HG02763 (cell line): ENCODE results near the gene COA8.
A peak's percentile ranks its signal among the peaks of the same experiment; 100 is the strongest.

Source experiments
- ATAC-seq: cut with Tn5 transposase; IDR thresholded peaks from one replicate; pipeline ENCODE4 v1.9.1; 2021; ENCODE audit warnings: mild to moderate bottlenecking, moderate library complexity; ENCODE audit not compliant: unreplicated experiment

COA8 gene, protein sequence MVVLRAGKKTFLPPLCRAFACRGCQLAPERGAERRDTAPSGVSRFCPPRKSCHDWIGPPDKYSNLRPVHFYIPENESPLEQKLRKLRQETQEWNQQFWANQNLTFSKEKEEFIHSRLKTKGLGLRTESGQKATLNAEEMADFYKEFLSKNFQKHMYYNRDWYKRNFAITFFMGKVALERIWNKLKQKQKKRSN

DNA sequence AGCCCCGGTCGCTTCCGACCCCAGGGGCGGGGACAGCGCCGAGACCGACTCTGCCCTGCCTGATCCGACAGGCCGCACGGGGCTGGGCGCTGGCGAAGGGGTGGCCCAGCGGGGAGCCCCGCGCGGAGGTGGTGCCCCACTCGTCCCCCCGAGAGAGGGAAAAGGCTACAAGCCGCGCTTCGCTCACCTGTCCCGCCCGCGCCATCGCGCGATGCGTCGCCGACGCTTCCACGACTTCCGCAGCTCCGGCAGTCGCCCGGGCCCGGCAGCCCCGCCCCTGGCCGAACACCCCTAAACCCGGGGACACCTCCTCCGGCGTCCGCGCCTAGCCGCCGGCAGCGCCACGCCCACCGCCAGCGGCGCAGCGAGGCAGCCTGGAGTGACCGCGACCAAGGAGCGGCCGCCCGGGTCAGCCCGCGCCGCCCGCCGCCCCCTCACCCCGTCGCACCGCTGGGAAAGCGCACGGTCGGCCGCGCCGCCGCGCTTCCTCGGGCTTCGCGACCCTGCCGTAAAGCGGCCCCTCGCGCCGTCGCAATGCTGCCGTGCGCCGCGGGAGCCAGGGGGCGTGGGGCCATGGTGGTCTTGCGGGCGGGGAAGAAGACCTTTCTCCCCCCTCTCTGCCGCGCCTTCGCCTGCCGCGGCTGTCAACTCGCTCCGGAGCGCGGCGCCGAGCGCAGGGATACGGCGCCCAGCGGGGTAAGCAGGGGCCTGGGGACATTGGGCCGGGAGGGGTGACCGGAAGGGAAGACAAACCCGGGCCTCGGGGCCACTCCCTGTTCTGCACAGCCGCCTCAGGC is at the start of gene COA8, which contains the start of gene BAG5:
Gene COA8 (plus strand): TSS at position 532 of the 797 bp plus-strand sequence. CDS start 42 bp downstream, at position 574.
Gene BAG5 (minus strand): TSS at position 229 of the 797 bp plus-strand sequence. CDS start 1,493 bp downstream, outside the sequence.
- peak; percentile 73 for ATAC-seq

DNA sequence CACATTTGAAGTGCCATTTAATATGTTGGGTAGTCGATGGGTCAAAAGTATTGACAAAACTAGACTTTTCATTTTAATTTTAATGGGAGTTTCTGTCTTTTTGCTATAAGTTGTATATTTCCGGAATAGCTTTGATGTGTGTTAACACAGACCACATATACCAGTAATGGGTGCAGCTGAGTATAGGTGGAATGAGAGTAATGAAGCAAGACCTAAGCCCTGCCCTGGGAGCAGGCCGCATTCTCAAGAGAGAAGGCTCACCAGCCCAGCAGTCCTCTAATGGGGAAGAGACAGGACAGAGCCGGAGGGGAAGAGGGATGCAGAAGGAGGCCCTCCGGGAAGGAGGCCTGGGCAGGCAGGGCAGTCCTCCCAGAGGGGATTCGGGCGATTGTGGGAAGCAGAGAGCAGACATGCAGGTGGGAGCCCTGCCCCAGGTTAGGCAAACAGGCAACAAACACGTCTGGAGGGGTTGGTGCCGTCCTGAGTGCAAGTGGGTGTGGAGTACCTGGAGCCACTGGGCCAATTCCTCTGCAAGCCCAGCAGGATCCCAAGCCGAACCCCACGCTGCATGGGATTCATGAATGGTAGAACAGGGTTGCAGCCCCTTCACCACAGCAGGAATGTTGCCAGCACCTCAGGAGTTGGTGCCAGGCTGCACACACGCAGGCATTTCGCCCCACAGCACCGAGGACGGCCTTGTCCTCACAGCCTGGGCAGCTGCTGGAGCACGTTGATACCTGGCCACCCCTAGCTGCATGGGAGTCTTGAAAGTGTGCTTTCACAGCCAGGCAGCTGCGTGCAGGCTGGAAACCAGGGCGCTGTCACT is 48.0 kb upstream of the COA8 start:
- ATAC-seq = no peak

DNA sequence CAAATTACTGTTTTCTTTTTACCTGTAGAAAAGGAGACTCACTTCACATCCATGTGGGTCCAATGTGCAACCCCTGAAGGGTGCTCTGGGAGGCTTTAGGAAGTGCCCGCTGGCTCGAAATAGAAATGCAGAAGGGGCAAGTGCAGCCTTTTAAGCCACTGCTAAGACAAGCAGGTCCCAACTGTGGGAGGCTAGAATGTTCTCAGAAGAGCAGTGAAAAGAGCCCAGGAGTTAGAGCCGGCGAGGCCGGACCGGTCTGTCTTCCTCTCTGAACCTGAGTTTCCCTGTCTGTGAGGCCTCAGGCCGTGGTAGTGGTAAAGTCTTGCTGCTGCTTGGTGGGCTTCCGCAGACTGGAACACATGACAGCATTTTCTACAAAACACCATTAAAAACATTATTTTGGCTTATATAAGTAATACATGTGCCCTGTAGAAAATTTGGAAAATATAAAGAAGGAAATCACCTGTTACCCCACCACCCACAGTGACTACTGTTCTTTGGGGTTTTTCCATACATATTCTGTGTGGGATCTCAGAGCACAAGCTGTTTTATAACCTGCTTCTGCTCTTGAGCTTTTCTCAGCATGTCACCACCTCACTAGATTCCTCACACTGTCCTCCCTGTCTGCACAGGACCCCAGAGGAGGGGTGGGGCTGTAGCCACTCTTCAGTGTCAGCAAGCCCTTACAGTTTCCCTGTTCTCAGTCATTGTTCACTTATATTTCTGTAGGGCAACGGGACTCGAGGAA is 46.2 kb upstream of the COA8 start:
- no peak for ATAC-seq

DNA sequence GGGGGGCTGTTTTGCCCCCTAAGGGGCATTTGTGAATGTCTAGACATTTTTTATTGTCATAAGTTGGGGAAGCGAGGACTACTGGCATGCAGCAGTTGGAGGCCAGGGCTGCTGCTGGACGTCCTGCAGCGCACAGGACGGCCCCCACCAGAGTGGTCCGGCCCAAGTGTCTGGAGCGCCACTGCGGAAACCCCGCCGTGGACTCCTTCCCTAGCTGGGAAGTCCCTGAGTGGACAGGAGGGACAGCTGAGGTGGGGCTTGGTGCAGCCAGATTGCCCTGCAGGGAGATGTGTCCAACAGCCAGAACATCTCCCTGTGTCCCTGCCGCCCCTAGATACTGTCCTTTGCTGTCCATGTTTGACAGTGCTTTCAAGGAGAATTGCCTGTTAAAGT is 45.6 kb upstream of the COA8 start:
- ATAC-seq = no peak

DNA sequence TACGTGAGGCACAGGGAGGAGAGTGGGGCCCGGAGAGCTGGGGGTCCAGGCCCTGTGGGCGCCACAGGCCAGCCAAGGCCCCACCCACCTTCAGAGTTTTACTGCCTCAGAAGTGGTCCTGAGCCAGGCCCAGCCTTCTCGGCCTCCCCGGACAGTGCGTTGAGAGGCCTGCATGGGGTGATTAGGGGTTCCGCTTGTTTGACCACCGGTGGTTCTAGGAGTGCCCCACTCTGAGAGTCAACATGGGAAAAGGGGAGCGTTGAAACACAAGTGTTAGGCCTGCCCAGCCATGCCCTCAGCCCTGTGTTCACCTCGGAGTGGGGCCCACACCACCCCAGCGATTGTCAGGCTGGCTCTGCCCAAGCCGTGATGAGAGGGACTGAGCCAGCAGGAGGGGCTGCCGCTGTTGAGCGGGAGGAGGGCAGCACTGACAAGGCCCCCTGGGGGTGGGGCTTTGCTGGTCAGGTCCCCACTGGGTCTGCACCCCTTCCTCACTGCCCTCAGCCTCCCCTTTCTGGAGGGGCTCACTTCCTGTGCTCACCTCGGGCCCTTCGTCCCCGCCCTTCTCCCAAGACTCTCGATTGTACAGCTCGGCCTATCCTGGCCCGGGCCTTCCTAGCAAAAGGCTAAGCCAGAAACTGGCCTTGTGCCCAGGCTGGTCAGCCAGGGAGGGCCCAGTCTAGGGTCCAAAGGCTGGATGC is 44.9 kb upstream of the COA8 start:
- ATAC-seq = no peak

DNA sequence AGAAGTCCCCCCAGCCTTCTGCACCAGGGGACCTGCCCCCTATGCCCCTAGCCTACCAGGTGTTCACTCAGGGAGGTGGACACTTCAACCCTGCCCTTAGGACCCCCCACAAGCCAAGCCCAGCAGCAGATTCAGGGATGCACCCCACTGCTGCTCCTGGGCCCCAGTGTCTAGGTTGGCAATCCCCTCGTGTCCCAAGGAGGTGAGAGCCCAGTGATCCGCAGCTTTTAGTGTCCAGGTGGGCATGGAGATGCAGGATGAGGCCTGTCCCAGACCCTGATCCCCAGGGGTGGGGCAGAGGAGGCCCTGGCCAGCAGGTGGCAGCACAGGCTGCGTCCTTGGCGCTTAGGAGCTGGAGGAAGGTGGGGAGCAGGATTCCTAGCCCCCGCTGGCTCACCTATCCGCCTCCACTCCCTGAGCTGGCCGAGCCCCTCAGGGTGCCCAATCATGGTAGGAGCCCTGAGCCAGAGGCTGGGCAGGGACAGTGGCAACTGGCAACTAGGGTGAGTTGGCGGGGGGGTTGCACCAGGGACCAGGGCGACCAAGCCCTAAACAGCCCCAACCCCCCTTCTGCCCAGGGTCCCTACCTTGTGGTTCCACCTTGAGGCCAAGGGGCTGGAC is 44.2 kb upstream of the COA8 start:
- no peak for ATAC-seq

DNA sequence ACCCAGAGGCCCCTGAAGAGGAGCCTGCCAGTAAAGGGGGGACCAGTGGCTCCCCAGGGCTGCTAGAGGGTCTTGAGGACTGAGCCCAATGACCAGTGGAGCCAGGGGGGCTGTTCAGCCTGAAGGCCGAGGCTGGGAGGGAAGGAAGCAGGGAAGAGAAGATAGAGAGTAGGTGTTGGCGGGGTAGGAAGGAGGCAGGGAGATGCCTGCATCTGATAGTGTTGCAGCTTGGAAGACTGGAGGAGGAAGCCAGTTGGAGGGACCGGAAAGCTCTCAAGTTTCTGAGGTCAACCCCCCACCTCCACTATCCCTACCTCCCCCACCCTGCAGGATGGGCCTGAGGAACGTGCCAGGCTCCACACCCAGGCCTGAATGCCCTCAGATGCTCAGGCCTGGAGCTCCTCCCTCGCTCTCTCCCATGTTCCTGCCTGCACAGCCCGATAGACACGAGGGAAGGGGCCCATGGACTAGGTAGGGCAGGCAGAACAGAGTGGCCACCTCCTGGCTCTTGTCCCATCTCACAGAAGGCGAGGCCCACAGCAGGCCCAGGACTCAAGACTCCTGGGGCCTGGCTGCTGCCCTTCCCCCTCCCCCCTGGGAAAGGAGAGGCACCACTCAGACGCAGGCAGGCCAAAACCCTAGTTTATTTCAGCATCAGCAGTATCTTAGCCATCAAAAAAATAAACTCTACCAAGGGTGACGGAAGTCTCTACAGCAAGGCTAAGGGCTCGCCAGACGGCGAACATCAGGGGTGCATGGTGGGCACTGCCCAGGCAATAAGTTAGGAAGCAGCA is 43.5 kb upstream of the COA8 start:
- no peak for ATAC-seq

DNA sequence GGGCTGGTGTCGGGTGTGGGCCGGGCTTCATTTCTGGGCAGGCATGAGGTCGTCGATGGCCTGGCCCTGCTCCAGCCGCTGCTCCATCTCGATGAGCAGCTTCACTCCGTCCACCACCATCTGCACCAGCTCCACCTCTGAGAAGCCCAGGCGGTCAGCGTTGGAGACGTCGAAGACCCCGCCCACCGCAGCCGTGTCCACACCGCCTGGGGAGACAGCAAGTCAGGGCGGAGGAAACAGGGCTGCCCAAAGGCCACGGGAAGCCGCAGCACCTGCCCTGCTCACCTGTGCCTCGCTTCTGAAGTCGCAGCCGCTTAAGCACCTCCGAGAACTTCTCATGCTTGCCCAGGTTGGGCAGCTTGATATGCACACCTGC is 42.9 kb upstream of the COA8 start:
- ATAC-seq = no peak

DNA sequence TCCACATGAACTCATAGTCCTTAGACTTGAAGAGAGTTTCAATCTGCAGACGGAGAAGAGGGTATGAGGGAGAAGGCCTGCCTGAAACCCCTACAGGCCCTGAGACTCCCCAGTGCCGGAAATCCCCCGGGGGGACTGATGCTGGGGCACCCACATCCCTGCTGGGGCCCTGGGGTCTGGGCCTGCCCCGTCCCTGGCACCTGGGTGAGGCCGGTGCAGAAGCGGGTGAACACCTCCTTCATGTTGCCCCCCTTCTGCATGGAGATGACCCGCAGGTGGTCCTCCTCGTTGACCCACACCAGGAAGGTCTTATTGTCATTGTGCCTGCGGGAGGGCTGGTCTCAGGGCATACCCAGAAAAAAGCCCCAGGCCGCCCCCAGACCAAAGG is 42.5 kb upstream of the COA8 start:
- ATAC-seq = no peak

DNA sequence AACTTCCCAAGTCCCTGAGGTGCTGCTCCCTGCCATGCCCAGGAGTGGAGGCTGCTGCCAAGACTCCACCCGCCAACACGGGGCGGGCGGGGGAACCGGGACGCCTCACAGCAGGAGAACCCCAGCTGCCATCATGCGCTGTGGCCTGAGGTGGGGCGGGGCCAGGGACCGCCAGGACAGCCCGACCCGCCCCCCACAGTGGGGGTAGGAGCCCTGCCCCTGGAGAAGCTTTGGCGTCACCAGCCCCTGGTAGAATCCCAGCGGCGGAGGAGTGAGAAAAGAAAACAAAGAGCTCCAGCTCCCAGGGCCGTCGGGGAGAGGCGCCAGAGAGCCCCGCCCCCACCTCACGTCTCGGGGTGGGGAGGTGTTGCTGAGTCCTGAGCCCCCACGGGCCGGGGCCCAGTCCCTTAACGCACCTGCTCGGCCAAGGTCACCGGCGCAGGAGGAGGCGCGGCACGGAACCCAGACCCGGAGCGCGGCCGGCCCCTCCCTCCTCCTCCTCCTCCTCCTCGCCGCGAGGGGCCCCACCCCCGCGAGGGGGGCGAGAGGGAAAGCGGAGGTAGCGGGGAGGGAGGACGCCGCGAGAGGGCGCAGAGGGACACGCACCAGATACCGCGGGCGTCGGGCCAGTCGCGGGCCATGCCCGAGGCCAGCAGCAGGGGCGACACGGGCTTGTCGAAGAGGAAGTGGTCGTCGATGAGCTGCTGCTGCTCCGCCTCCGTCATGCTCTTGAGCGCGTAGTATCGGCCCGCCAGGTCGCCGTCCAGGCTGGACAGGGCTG is 41.9 kb upstream of the COA8 start:
- ATAC-seq = no peak

DNA sequence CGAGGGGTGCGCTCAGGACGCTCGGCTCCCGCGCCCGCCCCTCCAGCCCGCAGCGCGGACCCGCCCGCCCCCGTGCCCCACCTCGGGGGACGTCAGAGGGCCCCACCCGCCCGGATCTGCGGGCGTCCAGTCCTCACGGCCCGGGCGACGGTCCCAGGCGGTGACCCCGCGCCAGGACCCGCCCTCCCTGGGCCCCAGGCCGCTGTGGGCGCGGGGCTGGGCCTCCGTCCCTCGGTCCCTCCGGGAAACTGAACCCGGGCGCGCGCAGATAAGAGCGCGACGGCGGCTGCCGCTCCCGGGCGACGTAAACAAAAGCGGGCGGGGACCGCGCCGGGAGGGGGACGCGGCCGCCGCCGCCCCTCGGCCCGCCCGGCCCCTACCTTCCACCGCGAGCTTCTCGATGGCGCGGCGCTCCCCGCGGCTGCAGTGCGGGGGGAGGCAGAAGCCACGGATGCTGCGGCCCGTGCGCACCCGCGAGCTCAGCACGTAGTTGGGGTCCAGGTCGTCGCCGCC is 41.3 kb upstream of the COA8 start:
- no peak for ATAC-seq

DNA sequence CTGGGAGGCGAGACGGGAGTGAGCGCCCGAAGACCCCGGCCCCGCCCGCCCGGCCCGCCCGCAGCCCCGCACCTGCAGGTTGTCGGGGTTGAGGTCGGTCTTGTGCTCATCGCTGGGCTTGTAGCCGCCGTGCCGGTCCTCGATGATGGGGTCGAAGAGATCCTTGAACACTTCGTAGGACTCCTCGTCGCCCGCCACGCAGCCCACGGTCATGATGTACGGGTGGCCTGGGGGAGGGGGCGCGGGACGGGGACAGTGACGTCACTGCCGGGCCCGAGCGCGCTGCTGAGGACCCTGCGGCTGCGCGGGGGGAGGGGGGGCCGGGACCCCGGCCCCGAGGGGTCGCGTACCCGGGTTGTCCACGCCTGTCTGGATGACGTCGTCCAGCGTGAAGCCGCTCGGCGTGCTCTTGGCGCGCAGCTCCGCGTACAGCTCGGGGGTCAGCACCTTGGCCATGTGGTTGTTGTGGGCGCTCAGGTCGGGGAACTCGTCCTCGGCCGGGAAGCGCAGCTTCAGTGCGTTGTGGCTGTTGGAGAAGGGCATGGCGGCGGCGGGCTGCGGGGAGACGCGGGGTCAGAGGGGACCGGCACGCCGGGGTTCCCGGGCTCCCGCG is 40.7 kb upstream of the COA8 start:
- no peak for ATAC-seq

DNA sequence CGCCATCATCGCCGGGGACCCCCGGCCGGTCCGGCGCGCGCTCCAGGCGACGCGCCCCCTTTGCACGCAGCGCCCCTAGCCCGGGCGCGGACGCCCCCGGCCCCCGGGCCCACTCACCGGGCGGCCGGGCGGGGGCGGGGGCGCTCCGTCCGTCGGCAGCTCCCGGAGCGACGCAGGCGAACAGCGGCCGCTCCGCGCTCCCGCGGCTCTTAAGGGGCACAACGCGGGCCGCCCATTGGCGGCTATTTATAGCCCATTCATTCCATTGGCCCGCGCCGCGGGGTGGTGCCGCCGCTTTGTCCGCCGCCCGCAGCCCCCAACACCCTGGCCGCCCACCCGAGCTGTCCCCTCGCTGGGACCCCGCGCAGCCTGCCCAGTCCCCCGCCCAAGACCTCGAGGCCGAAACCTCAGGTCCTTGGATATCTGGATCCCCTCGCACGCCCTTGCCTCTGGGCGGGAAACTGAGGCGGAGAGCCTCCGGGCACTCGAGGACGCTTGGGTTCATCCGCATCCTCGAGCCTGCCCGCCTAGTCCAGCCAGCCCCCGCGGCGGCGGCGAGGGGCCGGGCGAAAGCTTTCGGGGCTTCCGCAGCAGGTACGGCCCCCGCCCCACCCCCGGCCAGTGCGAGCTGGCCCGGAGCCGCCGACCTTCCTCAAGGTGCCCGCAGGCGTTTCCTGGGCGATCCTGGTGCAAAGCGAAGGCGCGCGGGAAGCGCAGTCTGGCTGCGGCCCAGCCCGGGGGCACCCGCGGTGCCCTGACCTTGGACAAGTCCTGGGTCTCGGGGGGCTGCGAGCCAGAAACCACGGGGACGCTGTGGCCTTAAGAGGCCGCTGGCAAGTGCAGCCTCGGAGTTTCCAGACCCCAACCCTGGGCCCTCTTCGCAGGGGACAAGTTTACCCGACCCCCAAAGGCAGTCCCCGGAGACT is 39.8 kb upstream of the COA8 start, which contains the start of gene CKB:
Gene CKB (minus strand): TSS at position 182 of the 926 bp plus-strand sequence. CDS start 337 bp downstream, outside the sequence.
- ATAC-seq = no peak

DNA sequence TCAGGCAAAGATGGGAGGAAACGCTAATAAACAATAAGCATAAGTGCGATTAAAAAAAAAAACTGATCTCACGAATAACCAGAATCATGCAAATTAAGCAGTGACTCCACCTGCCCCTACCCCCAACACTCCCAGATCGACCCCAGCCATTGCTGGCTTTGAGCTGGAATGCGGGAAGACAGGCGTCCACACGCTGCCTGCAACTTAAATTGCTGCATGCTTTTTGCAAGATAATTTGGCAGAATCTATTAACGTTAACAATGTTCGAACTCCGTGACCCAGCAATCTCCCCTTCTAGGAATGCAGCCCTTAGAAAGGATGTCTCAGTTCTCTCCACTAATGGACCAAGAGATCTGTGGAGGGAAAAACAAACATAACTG is 39.2 kb upstream of the COA8 start:
- ATAC-seq = no peak

DNA sequence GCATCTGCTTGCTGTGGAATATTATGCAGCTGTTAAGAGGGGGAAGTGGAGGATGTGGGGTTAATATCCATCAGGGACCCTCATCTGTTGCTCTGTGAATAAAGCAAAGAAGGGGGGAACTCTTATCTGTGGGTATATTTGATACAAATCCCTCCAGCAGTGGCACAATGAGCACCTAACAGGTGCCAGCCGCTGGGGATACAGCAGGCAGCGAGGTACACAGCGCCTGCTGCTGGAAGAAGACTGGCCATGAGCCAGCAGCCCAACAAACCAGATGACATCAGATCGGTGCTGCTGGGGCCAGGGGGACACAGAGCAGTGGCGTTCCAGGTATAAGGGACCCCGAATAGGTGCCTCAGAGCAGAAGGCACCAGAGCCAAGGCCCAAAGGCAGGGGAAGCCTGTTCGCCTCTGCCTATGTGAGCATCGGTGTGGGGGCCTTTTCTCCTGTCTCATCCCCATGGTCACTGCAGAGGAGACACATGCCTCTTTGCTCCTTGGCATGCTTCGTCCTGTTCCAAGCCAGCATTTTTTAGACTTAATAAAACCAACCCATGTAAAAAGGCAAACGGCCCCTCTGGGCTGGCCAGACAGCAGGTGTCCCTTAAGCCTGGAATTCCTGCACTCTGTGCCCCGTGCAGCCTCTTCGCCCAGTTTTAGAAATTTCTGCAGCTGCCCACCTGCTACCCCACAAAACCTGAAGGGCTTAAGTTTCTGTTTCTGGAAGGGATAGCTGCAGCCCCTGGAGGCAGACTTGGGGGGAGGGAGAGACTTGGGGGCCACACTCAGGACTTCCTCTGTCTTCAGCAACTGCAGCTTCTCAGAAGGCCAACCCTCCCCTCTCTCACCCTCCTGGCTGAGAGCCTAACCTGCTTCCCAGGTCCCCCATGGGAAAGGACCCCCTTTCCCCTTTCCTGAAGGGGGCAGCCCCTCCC is 38.5 kb upstream of the COA8 start:
- ATAC-seq = no peak
